Stimulated activated CD4-positive, alpha-beta T cell treated with anti-CD3 and anti-CD28 coated beads, Interleukin-1b, Interleukin-23, amount 100 ng/mL, for 48 hours (primary cell): Measurements from ENCODE around the gene KRTAP5-1.
"Not testable (repeated sequence)": the region's sequence is repeated elsewhere in the genome, so short reads cannot be mapped to it uniquely, and the experiment has no call there.

Experiments
- DNase-seq: peaks from one replicate; pipeline ENCODE4 v3.0.0-alpha.2; 2020

KRTAP5-1 gene

GRCh38 chr11:1600626-1601025, 15.5 kb upstream of the KRTAP5-1 start:
- DNase-seq, result no peak

DNA sequence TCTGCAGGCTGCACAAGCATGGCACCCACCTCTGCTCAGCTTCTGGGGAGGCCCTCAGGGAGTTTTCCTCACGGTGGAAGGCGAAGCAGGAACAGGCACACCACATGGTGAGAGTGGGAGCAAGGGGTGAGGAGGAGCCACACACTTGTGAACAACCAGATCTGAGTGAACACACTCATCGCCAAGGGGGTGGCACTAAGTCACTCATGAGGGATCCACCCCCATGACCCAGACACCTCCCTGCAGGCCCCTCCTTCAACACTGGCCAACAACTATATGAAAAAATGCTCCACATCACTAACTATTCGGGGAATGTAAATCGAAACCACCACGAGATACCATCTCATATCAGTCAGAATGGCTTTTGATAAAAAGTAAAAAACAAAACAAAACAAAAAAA, 13.7 kb upstream of the KRTAP5-1 start:
- DNase-seq, result no peak

DNA sequence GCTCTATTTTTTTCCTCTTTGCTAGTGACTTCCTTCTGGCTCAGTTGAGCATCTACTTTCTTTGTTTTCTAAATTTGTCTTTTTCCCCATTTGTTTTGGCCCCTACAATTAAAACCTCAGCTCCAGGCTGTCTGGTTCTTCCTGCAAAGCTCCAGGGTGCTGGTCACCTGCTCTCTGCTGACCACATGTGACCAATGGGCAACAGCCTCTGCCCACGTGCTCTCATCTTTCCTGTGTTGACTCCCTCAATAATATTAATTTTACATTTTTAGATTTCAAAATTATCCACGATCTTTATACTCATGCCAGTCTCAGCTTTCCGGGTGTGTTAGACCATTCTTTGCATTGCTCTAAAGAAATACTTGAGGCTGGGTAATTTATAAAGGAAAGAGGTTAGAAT, 13.3 kb upstream of the KRTAP5-1 start:
- not testable (repeated sequence) for DNase-seq

GRCh38 chr11:1597994-1598380, 12.9 kb upstream of the KRTAP5-1 start, which contains the start of gene KRTAP5-2:
KRTAP5-2 (minus strand) TSS chr11:1598294; CDS start chr11:1598250, 44 bp downstream.
- DNase-seq, result no peak

GRCh38 chr11:1597331-1597993, 12.4 kb upstream of the KRTAP5-1 start:
- DNase-seq, result no peak

GRCh38 chr11:1596576-1597121, 11.6 kb upstream of the KRTAP5-1 start:
- not testable (repeated sequence) for DNase-seq

DNA sequence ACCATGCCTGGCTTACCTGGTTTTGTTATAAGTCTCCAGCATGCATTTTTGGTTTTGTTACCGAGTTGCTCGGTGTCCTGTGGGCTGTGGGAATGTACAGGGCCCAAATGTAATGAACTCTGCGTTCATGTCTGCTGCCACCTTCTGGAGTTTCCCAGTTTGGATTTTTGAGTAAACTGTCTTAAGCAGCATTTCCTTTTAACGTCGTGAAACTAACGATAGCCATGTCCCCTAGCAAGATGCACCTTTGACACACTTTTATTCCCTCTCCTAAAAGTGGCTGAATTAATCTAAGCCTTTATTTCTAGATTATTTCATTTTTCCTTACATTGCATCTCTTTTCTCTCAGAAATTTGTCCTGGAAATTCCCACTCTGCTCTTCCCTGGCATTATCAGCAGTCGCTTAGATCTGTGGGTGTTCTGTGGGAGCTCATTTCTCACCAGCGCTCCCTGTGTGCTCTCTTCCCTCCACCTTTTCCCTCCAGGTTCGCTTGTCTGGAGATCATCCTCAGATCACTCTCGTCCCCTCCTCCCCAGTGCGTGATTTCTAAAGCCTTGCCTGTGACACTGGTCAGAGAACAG, 11.0 kb upstream of the KRTAP5-1 start:
- DNase-seq, result not testable (repeated sequence)

- no peak for DNase-seq
These were observed 7.5 kb upstream of the KRTAP5-1 start for GRCh38 chr11:1592628-1593027.

DNA sequence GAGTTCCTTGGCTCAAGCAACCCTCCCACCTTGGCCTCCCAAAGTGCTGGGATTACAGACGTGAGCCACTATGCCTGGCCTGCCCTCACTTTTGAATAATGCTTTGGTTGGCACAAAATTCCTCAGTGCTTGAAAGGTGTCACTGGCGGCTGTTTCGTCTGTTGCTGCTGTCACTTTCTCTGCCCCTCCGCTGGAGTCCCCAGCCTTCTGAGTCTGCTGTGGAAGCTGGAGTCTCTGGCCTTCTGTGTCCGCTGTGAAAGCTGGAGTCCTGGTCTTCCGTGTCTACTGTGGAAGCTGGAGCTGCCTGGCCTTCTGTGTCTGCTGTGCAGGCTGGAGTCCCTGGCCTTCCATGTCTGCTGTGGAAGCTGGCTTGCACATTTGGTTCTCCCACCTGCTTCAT, 4.9 kb upstream of the KRTAP5-1 start:
- no peak for DNase-seq

- not testable (repeated sequence) for DNase-seq
These were observed 4.3 kb upstream of the KRTAP5-1 start for GRCh38 chr11:1589191-1589963.

- DNase-seq, result no peak
These were observed 1.6 kb upstream of the KRTAP5-1 start for GRCh38 chr11:1586699-1587098.

DNA sequence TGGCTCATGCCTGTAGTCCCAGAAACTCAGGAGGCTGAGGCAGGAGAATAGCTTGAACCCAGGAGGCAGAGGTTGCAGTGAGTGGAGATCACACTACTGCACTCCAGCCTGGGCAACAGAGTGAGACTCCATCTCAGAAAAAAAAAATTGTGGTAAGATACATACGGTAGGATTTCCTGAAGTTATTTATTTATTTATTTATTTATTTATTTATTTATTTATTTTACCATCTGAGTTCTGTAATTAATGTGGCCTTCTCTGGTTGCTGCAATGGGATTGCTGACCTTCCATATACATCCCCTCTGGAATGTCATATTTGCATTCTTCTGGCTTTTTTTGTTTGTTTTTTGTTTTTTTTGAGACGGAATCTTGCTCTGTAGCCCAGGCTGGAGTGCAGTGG, 2.2 kb downstream of the KRTAP5-1 start:
- DNase-seq, result not testable (repeated sequence)

DNA sequence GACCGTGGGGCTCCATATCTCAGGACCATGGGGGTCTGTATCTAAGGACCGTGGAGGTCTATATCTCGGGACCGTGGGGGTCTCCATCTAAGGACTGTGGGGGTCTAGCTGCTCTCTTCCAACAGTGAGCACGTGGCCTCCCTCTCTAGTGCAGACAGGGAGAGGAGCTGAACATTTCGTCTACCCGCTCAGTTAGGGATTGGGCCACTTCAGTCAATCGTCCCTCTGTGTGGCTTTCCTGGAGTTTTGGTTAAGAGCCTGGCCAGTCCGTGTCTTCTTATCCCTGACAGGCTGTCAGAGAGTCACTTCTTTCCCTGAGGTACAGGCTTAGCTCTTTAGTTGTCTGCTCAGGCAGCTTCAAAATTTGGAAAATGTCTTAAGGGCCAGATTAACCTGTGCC, 3.1 kb downstream of the KRTAP5-1 start:
- no peak for DNase-seq

DNA sequence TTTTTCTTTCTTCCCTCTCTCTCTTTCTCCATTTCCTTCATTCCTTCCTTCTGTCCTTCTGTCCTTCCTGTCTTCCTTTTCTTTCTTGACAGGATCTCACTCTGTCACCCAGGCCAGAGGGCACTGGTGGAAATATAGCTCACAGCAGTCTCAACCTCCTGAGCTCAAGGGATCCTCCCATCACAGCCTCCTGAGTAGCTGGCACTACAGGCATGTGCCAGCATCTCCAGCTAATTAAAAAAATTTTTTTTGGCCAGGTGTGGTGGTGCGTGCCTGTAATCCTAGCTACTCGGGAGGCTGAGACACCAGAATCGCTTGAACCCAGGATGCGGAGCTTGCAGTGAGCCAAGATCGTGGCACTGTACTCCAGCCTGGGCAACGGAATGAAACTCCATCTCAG, 8.3 kb downstream of the KRTAP5-1 start:
- no peak for DNase-seq

- not testable (repeated sequence) for DNase-seq
These were observed 9.3 kb downstream of the KRTAP5-1 start for GRCh38 chr11:1575756-1576155.

DNA sequence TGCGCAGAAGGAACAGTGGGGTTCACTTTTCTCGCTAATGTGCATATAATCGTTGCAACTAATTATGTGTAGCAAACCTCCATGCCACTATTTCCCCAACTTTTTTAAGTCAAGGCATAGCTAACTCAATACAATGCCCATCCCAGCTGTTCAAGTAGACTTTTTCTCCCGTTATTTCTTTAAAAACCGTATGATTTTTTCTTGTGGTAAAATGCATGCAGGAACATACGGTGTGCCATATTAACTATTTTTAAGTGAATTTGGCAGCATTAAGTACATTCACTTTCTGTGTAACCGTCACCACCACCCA, 10.2 kb downstream of the KRTAP5-1 start:
- DNase-seq, result no peak

DNA sequence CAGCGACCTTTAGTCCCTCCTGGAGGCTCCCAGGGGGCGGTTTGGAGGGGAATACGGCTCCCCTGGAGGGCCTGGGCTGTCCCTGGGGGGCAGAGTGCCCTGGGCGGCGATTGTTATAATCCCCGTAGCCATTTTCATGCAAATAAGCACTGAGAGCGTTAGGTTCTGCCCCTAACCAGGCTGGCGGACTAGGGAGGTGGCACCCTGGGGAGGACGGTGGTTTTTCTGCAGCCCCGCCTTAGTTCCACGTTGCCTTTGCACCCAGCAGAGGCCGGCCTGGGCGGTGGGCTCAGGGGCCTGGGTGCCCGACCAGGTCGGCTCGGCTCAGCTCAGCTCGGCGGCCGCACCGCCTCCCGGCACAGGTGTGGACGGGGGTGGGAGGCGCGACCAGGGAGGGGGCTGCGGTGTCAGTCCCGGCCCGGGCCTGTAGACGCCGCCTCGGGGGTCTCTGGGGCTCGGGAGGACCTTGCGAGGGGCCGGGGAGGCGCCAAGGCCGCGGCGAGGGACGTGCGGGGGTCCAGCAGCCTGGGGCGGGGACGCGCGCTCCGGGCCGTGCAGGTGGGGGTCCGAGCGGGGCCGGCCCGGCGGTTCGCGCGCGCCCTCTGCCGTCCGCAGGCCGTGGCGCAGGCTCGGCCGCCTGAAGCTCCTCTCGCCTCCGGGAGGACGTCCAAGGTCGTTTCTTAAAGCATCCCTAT, 10.7 kb downstream of the KRTAP5-1 start:
- DNase-seq, result peak; percentile 42

GRCh38 chr11:1573903-1574237, 11.2 kb downstream of the KRTAP5-1 start:
- no peak for DNase-seq

- no peak for DNase-seq
These were observed 11.8 kb downstream of the KRTAP5-1 start for GRCh38 chr11:1573077-1573902.

DNA sequence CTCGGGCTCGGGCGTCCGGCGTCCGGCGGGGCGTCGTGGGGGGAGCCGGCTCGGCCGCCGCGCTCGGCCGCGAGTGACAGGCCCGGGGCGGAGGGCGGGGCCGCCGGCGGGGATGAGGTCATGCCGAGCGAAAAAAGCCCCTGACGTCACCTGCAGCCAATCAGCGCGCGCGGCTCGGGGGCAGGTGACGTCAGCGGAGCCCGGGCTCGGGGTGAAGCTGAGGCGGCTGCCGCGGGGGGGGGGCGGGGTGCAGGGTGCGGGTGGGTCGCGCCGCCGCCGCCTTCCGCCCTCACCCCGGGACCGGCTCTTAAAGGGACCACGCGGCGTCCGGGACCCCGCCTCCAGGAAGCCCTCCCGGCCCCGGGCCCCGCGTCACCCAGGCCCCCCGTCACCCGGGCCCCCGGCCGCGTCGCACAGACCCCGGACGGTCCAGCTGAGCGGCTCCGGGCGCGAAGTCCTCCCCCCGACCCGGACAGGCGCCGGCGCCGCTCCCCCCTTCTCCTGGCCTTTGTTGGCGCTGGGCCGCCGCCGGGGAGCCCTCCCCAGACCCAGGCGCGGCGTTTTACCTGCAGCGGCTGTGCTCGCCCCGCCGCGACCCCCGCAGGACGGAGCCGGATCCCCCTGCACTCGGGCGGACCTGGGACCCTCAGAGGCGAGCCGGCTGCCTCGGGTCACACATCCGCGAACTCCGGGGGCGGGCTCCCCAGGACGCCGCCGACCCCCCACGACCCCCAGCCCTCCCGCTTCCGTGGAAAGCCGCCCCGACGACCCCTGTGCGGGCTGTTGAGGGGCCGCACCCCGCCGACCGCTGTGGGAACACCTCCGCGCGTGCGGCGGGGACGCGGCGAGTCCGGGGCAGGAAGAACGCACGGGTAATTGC, 12.6 kb downstream of the KRTAP5-1 start, which contains the start of gene DUSP8:
Gene DUSP8, minus strand, starts transcription at position 75 of the 880 bp plus-strand sequence. CDS start 6,445 bp downstream, outside the sequence.
- DNase-seq, result peak; percentile 88

GRCh38 chr11:1571760-1572196, 13.3 kb downstream of the KRTAP5-1 start:
- no peak for DNase-seq
